GM12864 (cell line): ENCODE data around the gene NPHP4.
A peak's percentile ranks its signal among the peaks of the same experiment; 100 is the strongest.

Experiments
- DNase-seq: peaks from one replicate; pipeline ENCODE4 v3.0.0-alpha.2; 2011; ENCODE audit warnings: low read depth
- H3K4me3 ChIP-seq: 2 replicates; pipeline ENCODE4 v1.5.1; 2011; ENCODE audit warnings: mild to moderate bottlenecking, low read depth, low read length, control low read depth
- TF ChIP-seq, protein P1 (sequence below): IDR thresholded peaks from 2 replicates; pipeline ENCODE4 v1.5.1; 2011; ENCODE audit warnings: low read depth, mild to moderate bottlenecking, moderate library complexity, low read length, control low read depth, inconsistent platforms; ENCODE audit errors: missing control alignments

NPHP4 gene

DNA sequence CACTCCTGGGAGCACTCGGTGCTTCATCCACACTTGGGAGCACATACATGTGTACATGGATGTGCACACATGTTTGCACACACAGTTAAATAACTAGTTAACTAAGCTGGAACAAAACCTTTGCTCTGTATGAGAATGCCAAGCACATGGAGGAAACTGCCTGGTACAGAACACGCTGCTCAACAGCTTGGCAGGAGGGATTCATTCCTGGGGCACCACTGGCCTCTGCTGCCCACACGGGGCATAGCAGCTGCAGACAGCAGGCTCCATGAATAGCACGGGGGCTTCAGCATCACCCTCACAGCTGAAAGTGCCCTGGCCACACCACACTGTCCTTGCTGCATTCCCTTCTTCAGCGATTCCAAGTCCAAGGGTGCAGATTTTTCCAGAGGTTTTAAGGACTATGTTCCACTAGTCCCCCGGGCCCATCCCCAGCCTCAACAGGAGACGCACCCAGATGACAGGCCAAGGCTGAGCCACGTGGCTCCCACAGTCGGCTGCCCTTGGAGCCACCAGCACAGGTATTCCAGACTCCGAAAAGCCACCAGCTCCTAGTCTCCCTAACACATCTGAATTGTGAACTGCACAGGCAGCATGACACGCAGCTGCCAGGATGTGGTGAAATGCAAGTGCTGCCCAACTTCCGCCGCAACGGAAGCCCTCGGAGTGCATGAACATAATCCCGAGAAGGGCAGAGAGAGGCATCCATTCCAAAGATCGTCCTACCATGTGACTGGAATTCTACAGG is 16.9 kb downstream of the NPHP4 start:
- no peak overlapping the region for H3K4me3 ChIP-seq
- TF ChIP-seq, protein P1, sequence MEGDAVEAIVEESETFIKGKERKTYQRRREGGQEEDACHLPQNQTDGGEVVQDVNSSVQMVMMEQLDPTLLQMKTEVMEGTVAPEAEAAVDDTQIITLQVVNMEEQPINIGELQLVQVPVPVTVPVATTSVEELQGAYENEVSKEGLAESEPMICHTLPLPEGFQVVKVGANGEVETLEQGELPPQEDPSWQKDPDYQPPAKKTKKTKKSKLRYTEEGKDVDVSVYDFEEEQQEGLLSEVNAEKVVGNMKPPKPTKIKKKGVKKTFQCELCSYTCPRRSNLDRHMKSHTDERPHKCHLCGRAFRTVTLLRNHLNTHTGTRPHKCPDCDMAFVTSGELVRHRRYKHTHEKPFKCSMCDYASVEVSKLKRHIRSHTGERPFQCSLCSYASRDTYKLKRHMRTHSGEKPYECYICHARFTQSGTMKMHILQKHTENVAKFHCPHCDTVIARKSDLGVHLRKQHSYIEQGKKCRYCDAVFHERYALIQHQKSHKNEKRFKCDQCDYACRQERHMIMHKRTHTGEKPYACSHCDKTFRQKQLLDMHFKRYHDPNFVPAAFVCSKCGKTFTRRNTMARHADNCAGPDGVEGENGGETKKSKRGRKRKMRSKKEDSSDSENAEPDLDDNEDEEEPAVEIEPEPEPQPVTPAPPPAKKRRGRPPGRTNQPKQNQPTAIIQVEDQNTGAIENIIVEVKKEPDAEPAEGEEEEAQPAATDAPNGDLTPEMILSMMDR = peak; percentile 79
- DNase-seq = no peak

GRCh38 chr1:5974631-5975030 is 17.6 kb downstream of the NPHP4 start:
- TF ChIP-seq, protein P1 = no peak
- no peak for DNase-seq
- no peak overlapping the region for H3K4me3 ChIP-seq

GRCh38 chr1:5973771-5974170 is 18.5 kb downstream of the NPHP4 start:
- no peak overlapping the region for H3K4me3 ChIP-seq
- TF ChIP-seq, protein P1 = no peak
- no peak for DNase-seq

DNA sequence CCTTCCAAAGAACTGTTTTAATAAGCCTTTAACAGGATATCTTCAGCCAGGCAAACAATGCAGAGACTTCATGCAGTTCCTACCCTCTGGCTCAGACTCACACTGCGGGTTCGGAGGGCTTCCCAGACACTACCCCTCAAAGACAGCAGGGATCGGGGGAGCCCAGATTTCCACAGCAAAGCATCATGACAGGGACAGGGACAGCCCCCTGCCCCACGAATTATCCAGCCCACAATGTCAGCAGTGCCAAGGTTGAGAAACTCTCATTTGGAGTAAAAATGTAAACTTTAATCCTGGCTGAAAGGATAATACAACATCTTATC is 20.1 kb downstream of the NPHP4 start:
- TF ChIP-seq, protein P1 = no peak
- no peak overlapping the region for H3K4me3 ChIP-seq
- no peak for DNase-seq

- TF ChIP-seq, protein P1 = no peak
- DNase-seq = no peak
- no peak overlapping the region for H3K4me3 ChIP-seq
Observed at GRCh38 chr1:5971471-5972197, 20.6 kb downstream of the NPHP4 start.

- DNase-seq = no peak
- TF ChIP-seq, protein P1 = no peak
- no peak overlapping the region for H3K4me3 ChIP-seq
Observed at GRCh38 chr1:5970610-5971273, 21.5 kb downstream of the NPHP4 start.
